GM19351 (cell line): ENCODE measurements around the gene DNAH9.

ENCODE experiments used
- ATAC-seq: cut with Tn5 transposase; IDR thresholded peaks from one replicate; pipeline ENCODE4 v1.9.1; 2021; ENCODE audit warnings: mild to moderate bottlenecking, moderate library complexity; ENCODE audit not compliant: unreplicated experiment

Gene DNAH9

DNA sequence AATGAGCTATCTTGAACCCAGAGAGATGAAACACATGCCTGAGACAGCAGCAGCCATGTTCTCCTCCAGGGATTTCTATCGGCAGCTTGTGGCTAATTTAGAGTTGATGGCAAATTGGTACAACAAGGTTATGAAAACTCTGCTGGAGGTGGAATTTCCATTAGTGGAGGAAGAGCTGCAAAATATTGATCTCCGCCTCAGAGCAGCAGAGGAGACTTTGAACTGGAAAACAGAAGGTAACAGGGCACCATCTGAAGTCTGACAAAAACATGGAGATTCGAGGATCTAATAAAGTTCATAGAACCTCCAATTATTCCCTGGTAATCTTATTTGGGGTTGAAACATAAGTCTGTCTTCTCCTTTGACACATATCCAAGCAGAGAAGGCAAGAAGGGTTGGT, 52.8 kb downstream of the DNAH9 start:
- no peak for ATAC-seq

DNA sequence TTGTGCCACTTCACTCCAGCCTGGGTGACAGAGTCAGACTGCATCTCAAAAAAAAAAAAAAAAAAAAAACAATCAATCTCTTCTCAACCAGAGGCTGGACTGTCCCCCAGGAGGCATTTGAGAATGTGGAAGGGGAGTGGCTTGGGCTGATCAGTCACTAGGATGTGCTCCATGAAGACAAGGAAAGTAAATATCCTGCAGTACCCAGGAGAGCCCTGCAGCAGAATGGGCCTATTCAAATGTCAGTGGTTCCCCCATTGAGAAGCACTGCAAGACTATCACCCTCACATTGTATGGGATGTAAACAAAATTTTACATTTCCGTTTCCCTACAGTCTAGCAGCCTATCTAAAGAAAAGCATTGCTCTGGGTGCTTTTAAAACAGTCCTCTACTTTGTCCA, 70.3 kb downstream of the DNAH9 start:
- ATAC-seq, result no peak

DNA sequence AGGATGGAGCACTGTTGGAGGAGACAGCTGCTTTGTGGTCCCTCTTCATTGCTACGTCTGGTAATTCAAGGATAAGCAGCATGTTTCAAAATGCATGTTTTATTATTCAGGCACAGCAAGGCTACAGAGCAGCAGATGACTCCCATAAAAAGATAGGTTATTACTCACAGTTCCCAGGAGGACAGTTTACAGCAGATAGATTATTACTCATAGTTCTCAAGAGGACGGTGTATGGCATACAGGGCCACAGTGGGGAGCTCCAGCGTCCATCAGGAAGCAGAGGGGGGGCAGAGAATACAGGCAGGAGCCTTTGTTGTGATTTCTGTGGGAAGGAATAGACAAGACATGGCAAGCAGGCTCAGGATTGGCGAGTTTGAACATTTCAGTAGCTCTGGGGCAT, 72.9 kb downstream of the DNAH9 start:
- no peak for ATAC-seq

DNA sequence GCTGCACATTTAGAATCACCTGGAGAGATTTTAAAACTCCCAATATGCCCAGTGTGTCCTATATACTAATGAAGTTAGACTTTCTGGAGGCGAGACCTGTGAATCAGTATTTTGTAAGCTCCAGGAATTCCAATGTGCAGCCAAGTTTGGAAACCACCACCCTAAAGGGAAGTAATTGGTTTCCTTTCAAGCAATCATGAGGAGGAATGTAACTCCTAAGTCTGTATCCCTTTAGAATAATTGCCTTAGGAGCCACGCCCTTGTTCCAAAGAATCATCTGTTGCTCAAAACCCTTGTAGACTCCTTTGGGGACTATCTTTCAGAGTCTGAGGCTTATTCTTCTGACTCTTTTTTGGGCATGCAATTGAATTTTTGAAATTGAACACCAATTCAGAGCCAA, 84.4 kb downstream of the DNAH9 start:
- no peak for ATAC-seq

DNA sequence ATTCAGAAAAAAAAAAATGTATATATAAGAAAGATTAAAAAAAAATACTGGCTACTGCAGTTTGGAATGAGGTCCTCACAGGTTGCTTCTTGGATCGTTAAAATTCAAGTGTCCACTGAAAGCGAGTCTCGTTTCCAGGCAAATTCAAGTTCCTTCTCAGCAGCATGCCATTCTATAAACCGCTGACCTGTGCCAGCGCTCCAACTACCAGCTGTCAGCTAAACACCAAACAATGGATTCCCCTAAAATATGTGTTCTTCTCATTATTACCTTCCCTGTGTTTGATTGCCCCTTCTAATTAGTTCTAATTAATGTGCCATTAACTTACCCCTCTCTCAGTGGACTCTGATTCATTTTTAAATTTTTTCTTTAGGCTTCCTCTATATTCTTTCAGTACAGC, 92.4 kb downstream of the DNAH9 start:
- no peak for ATAC-seq

DNA sequence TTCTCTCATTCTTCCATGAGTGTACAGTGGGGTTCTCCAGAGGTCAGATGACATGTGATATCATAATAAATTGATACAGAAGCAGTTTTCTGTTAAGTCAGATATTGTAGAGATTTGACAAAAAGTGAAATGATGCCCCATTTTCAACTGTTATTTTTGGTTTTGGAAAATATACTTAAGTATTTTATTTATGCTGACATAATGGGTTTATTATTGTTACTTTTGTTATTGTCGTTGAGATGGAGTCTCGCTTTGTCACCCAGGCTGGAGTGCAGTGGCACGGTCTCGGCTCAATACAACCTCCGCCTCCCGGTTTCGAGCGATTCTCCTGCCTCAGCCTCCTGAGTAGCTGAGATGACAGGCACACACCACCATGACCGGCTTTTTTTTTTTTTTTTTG, 94.4 kb downstream of the DNAH9 start:
- no peak for ATAC-seq

DNA sequence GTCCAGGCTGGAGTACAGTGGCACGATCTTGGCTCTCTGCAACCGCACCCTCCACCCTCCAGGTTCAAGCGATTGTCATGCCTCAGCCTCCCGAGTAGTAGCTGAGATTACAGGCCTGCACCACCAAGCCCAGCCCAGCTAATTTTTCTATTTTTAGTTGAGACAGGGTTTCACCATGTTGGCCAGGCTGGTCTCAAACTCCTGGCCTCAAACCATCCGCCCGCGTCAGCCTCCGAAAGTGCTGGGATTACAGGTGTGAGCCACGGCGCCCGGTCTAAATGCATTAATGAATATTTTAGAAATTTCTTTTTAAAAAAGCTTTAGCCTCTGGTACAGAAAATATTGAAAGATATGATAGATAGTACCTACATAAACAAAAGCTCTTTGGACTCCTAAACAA, 95.0 kb downstream of the DNAH9 start:
- ATAC-seq, result no peak

DNA sequence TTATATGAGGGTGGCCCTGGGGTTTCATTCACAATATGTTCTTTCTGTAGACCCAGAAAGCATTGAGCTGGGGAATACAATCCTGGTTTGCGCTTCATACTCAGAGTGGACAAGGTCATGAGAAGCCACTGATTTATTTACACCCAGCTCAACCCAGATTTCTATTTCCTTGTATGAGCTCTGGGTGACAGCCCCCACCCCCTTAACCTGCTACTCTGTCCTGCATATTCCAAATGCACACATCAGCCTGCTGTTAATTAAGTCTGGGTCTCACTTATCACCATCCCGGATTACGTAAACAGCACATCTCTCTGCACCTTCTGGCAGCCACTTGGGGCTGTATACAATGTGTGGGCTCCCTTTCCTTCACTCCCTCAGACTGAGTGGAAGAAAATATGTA, 102.4 kb downstream of the DNAH9 start:
- ATAC-seq, result no peak

DNA sequence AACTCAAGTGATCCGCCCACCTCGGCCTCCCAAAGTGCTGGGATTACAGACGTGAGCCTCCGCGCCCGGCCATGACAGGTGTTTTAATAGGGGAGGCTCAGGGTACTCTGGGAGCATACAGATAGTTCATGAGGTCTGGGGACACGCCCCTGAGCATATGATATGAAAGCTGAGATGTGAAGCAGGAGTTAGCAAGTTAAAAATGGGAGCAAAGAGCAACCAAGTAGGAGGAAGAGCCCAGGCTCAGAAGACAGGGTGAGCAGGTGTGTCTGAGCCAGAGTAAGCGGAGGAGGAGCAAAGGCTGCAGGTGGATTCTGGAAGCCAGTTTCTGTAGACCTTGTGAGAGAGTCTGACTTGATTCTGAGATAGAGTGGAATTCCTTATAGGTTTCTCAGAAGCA, 103.6 kb downstream of the DNAH9 start:
- ATAC-seq, result no peak

DNA sequence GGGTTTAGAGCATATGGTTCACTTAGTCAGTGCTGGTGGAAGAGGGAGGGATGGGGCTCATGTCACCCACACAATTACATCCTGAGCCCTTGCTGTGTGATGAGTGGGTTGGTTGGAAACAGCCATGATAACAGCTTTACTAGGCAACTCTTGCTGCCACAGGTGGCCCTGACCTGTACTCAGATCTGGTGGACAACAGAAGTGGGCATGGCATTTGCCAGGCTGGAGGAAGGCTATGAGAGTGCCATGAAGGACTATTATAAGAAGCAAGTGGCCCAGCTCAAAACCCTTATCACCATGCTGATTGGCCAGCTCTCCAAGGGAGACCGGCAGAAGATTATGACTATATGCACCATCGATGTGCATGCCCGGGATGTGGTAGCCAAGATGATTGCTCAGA, 105.8 kb downstream of the DNAH9 start:
- ATAC-seq, result no peak

DNA sequence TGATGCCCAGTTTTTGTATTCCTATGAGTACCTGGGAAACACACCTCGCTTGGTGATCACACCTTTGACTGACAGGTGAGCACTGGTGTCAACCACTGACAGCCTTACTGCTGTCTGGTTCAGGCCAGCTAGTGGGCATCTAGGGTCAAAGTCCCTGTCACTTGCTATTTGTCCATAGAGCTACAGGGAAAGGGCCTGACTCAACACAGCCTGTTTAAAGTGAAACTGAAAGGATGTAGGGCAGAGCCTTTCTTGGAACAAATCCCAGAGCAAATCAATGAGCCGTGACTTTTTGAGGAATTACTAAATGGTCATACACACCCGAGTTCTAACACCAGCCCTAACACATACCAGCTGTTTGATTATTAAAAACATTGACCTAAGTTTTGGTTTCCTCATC, 106.8 kb downstream of the DNAH9 start:
- ATAC-seq, result no peak

DNA sequence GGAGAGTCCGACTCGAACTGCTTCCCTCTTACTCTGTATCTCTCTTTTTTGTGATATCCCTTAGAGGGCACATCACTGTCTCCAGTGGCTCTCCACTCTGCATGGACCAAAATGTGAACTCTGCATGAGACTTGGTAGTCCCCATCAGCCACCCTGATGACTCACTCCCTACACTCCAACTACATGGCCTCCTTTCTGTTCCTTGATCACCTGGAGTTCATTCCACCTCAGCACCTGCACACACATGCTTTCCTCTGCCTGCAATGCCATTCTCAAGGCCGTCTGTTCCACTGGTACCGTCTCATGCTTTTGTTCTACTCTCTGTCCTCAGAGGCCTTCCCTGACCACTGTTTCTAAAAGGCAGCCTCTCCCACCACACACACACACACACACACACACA, 109.3 kb downstream of the DNAH9 start:
- ATAC-seq, result no peak

DNA sequence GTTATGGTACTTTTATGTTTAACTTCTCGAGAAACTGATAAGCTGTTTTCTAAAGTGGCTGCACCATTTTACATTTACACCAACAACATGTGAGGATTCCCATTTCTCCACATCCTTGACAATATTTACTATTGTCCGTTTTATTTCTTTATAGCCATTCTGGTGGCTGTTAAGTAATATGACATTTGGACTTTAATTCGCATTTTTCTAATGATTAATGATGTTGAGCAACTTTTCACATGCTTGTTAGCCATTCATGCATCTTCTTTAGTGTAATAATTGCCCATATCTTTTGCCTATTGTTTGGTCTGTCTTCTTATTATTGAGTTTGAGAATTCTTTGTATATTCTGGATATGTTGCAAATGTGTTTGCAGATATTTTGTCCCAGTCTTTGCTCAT, 114.2 kb downstream of the DNAH9 start:
- no peak for ATAC-seq

DNA sequence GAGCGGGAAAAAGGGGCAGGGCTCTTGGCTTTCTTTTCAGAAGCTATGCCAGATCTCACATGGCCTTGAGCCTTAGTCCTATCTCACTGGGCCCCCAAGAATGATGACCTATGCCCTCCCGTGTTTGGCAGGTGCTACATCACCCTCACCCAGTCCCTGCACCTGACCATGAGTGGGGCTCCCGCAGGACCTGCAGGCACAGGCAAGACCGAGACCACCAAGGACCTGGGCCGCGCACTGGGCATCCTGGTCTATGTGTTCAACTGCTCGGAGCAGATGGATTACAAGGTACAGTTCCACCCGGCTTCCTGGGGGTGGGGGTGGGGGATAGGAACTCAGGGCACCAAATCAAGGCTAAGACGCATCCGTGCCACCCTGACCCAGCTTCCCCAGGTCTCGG, 120.9 kb downstream of the DNAH9 start:
- ATAC-seq, result no peak

DNA sequence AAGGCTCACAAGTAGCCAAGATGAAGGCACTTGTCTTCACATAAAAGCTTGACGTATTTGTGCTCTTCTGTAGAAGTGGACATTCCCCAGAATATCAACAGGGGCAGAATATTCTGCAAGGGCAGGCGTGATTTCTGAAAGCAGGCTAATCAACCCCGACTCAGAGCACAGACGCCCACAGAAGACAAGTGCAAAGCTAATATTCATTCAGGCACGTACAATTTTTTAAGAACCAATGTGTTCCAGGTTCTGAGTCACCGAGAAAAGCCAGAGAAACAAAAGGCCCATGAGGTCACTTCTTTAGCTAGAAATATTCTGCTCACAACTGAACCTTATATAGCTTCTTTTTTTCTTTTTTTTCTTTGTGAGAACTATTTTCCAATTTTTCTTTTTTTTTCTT, 121.6 kb downstream of the DNAH9 start:
- ATAC-seq, result no peak

DNA sequence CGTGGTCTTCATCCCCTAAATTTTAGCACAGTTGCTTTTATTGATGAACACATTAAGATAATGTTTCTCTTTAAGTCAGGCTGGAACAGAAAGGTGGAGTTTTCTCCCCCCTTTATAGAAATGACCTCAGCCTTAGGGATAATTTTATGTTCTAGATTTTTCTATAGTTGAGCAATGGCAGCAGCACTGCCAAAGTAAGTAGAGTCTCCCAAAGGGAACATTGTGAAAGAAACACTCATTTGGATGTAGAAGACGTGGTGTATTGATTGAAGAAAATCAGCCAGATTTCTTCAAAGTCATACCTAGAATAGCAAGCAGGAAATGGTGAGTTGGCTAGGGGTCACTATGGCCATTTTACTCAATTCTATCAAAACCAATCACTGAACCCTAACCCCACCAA, 122.5 kb downstream of the DNAH9 start:
- no peak for ATAC-seq

DNA sequence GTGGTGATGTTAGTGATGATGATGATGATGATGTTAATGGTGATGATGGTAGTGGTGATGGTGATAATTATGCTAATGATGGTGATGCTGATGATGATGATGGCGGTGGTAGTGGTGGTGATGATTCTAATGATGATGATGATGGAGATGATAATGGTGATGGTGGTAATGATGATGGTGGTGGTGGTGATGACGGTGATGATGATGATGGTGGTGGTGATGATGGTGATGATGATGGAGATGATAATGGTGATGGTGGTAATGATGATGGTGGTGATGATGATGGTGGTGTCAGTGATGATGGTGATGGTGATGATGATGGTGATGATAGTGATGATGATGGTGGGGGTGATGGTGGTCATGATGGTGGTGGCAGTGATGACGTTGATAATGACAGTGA, 132.5 kb downstream of the DNAH9 start:
- no peak for ATAC-seq

DNA sequence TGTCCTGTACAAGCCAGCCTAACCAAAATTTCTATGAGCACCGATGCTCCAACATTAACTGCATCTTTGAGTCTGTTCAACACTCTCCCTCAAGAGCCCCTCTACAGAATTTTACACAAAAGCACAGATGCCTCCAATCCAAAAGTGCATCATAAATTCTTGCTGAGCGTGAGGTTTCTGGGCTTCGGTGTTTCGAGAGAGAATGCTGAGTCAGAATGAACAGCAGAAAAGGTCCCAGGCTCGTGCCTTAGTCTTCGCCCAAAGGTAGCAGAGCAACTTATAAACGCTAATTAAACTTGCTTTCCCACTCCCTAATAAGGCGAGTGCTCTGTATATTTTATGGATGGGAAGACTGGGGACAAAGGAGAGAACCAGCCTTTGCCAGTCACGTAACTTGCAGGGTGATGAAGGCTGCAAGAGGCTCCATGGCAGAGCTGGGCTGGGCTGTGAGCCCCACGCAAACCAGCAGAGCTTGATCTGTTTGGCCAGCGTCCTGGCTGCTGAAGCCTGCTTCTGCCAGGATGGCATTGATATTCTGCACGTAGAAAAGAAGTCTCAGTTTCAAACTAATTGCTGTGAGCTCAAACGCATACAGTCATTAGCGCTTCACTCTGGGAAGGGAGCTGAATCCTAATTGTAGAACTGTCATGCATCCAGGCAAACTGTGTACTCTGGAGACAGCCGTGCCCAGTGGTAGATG, 138.5 kb downstream of the DNAH9 start:
- ATAC-seq, result no peak

DNA sequence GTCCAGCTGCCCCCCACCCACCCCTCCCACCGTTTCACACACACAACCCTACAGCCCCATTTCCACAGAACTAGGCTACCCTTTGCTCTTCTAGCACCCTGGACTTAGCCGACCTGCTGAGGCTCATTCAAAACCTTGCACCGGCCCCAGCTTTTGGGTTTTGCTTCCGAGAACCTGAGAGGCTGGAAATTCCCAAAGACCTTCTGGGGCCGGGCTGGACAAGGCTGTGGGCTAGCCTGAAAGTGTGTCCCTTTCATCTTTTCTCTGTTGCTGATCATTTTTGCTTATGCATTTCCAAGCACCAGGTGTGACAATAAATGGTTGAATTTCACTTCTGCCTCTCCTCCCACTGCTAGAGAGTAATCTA, 139.0 kb downstream of the DNAH9 start:
- no peak for ATAC-seq

DNA sequence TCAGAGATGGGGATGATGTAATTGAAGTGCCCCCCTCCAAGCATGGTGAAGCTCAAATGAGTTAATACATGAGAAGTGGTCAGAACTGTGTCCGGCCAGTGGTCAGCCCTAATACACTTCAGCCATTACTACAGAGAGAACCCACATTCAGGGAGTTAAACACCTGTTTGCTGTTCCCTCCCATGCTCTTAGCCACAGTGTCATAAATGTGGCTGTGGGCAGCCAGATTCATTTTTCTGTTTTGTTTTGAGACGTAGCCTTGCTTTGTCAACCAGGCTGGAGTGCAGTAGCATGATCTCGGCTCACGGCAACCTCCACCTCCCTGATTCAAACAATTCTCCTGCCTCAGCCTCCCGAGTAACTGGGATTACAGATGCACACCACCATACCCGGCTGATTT, 139.9 kb downstream of the DNAH9 start:
- no peak for ATAC-seq

DNA sequence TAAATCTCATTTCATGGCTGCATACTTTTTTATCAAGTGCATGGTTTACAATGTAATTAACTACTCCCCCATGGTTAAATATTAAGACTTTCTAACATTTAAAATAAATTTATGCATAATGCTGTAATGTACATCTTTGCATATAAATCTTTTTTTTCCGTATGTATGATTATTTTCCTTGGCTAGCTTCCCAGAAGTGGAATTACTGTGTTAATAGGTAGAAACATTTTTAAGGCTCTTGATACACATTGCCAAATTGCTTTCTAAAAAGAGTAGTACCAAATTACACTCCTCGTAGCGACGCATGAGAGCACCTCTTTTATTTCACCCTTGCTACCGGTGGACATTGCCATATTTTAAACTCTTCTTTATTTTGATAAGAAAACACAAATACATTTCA, 141.1 kb downstream of the DNAH9 start:
- no peak for ATAC-seq

DNA sequence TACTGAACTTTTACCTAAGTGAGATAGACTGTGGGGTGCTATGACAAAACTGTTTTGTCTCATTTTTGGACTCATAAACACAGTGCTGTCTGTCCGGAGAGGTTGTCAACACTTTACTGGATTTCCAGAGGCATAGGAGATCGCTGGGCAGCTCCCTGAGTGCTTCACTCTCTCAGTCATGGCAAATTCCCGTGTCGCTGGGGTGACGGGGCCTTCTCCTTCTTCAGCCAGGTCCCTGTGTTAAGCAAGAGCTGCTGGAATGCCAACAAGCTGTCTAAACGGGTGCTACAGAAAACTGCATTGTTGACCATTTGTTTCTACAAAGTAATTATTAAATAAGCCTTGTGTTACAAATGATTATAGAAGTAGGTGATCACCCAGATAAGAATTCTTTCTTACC, 141.6 kb downstream of the DNAH9 start:
- ATAC-seq, result no peak

DNA sequence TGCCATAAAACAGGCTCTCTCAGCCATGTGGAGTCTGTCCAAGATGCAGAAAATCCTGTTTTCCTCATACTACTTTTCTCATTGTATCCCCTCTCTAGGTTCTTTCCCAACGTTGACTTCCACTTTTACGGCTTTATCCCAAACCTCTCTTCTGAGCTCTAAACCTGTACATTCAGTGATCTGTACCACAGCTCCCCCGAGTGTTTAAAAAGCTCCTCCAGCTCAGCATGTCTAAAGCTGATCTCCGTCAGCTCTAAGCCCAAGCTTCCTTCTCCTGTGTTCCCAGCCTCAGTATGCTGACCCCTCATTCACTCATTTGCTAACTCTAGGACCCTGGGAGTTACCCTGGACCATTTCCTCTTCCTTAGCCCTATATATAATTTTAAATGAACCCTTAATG, 144.6 kb downstream of the DNAH9 start:
- ATAC-seq, result no peak

DNA sequence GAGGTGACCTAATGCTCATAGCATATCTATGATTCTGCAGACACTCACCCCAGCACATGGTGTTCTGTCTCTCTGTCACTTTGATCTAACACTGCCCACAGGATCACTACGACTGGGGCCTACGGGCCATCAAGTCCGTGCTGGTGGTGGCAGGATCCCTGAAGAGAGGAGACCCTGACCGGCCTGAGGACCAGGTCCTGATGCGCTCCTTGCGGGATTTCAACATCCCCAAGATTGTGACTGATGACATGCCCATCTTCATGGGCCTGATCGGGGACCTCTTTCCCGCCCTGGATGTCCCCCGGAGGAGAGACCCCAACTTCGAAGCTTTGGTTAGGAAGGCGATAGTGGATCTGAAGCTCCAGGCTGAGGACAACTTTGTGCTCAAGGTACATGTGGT, 146.4 kb downstream of the DNAH9 start:
- no peak for ATAC-seq
